PFSK-1 (cell line): ENCODE measurements around the gene ATG4C.

Experiments used
- FOXP2 ChIP-seq: optimal IDR thresholded peaks from 2 replicates; pipeline ENCODE3; 2011; ENCODE audit warnings: borderline replicate concordance, control low read depth, inconsistent platforms; ENCODE audit not compliant: insufficient read depth; ENCODE audit errors: extremely low read length, extremely low read depth
- POLR2AphosphoS5 ChIP-seq: IDR thresholded peaks from 2 replicates; pipeline ENCODE4 v1.6.1; 2012; ENCODE audit warnings: low read depth, mild to moderate bottlenecking, control low read depth, low read length, moderate library complexity
- SIN3A ChIP-seq: IDR thresholded peaks from 2 replicates; pipeline ENCODE4 v1.6.1; 2012; ENCODE audit warnings: mild to moderate bottlenecking, low read length, moderate library complexity, borderline replicate concordance; ENCODE audit not compliant: insufficient read depth
- TAF1 ChIP-seq: IDR thresholded peaks from 2 replicates; pipeline ENCODE4 v1.6.1; 2012; ENCODE audit warnings: low read length, control low read depth, borderline replicate concordance; ENCODE audit not compliant: insufficient read depth
- TF ChIP-seq, protein P1 (sequence below), 2 experiments: IDR thresholded peaks; 2 replicates each; pipeline versions ENCODE4 v1.6.1 to v1.8.0; 2011 to 2012; ENCODE audit warnings: low read depth in 2 of 2, low read length in 2 of 2, control low read depth in 1 of 2, inconsistent platforms in 1 of 2, mild to moderate bottlenecking in 1 of 2, moderate library complexity in 1 of 2; ENCODE audit not compliant: insufficient read depth in 1 of 2

Gene ATG4C

DNA sequence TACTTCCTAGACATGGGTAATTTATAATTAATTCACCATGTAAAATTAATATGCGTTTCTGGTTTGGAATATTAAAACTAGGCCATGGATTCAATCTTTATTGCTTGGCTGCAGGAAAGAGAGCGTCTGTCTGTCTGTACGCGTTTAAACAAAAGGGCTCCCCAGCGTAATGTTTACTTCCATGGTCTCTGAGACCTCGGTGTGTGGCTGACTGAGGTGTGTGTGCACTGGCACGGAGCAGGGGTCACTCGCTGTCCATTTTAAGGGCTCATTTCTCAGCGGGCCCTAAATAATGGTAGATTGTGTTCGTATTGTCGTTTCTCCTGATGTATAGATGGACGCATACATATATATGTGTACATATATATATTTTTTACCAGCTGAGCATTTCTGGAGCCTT is 119.6 kb downstream of the ATG4C start:
- no peak for TF ChIP-seq POLR2AphosphoS5
- TF ChIP-seq TAF1, result no peak
- TF ChIP-seq, protein P1, sequence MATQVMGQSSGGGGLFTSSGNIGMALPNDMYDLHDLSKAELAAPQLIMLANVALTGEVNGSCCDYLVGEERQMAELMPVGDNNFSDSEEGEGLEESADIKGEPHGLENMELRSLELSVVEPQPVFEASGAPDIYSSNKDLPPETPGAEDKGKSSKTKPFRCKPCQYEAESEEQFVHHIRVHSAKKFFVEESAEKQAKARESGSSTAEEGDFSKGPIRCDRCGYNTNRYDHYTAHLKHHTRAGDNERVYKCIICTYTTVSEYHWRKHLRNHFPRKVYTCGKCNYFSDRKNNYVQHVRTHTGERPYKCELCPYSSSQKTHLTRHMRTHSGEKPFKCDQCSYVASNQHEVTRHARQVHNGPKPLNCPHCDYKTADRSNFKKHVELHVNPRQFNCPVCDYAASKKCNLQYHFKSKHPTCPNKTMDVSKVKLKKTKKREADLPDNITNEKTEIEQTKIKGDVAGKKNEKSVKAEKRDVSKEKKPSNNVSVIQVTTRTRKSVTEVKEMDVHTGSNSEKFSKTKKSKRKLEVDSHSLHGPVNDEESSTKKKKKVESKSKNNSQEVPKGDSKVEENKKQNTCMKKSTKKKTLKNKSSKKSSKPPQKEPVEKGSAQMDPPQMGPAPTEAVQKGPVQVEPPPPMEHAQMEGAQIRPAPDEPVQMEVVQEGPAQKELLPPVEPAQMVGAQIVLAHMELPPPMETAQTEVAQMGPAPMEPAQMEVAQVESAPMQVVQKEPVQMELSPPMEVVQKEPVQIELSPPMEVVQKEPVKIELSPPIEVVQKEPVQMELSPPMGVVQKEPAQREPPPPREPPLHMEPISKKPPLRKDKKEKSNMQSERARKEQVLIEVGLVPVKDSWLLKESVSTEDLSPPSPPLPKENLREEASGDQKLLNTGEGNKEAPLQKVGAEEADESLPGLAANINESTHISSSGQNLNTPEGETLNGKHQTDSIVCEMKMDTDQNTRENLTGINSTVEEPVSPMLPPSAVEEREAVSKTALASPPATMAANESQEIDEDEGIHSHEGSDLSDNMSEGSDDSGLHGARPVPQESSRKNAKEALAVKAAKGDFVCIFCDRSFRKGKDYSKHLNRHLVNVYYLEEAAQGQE (IDR thresholded peaks at IDR 0.05; ENCODE audit: insufficient read depth in 1 of 2, low read depth in 2 of 2, low read length in 2 of 2), result no peak
- TF ChIP-seq SIN3A, result no peak
- TF ChIP-seq FOXP2, result no peak

DNA sequence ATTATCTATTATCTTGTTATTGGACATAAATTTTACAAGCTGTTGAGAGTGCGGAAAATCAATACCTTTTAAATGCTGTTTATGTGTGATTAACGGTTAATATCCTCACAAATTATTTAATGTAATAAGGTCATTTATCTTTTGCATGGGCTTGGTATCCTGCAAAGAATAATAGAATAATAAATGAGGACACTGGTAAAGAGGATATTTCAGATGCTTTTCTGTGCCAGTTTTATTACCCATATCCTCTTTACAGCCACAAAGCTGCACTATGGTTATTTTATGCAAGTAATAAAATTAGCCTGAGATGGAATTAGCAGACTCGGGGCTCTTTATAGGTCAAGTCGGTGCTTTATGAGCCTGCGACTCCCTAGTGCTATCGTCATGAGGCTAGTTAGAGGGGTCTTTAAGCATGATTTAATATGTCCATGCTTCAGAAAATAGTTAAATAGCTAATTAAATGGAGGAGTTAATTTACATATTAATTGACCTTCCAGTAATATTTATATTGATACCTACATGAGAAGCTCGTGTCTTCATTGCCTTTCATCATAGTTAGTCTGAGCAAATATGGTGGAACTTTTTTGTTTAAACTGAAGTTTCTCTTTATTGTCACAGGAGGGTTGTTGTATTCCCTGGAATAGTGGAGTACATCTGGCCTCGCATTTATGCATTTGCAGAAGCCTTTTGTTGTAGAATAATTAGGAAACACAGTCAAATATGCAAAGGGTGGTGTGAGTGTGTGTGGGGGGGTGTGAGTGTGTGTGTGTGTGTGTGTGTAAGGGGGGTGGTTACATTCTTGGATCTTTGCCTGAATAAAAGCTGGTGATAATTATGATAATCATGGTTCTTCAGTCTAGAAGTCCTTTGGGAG is 120.3 kb downstream of the ATG4C start:
- TF ChIP-seq, protein P1 (IDR thresholded peaks at IDR 0.05; ENCODE audit: insufficient read depth in 1 of 2, low read depth in 2 of 2, low read length in 2 of 2), result no peak
- TF ChIP-seq POLR2AphosphoS5 (no peak), SIN3A (no peak), TAF1 (no peak), FOXP2 (no peak)

DNA sequence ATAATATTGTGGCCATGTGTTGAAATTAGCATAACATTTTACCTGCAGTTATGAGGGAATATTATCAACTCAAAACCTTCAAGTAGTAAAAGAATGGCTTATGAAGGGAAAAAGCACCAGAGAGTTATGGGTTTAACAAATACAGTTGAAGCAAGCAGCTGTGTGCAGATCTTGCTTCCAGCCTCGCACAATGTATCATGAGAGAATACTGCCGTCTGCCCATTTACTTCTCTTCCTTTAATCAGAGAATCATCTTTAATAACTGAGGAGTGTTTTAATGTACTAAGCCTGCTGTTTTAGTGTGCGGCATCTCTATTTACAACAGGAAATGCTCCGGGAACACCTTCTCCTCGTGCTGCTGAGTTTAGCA is 120.9 kb downstream of the ATG4C start:
- TF ChIP-seq POLR2AphosphoS5 (no peak), SIN3A (no peak), FOXP2 (no peak), TAF1 (no peak)
- TF ChIP-seq, protein P1 (IDR thresholded peaks at IDR 0.05; ENCODE audit: insufficient read depth in 1 of 2, low read depth in 2 of 2, low read length in 2 of 2), result no peak

DNA sequence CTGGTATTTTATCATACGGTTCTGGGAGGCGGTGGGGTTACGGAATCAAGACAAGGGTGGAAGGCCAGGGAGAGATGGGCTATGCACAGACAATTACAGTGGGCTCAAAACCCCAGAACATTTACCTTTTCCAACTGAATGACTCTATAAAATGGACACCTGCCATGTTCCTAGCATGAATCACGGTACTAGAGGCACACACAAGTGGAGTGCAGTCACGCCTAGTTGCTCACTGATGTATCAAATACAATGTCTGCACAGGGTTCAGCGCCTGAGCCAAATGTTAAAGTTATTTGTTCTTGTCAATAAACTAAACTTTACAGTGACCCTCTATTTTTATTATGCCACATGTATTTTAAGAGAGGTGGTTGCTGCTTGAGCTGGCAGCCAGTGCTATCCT is 121.4 kb downstream of the ATG4C start:
- TF ChIP-seq, protein P1 (IDR thresholded peaks at IDR 0.05; ENCODE audit: insufficient read depth in 1 of 2, low read depth in 2 of 2, low read length in 2 of 2), result no peak
- no peak for TF ChIP-seq FOXP2
- no peak for TF ChIP-seq SIN3A
- no peak for TF ChIP-seq POLR2AphosphoS5
- no peak for TF ChIP-seq TAF1
